Effector memory CD4-positive, alpha-beta T cell (primary cell): Measurements from ENCODE around the gene IGSF3.

Source experiments
- DNase-seq, 3 donors: peaks; one replicate each; pipeline ENCODE4 v3.0.0-alpha.2; 2020
- H3K27ac ChIP-seq: 2 replicates; pipeline ENCODE4 v1.7.0; 2013; ENCODE audit warnings: mild to moderate bottlenecking, low read length, moderate library complexity; ENCODE audit not compliant: insufficient read depth, poor library complexity, severe bottlenecking
- H3K27me3 ChIP-seq: replicated peaks from 2 replicates; pipeline ENCODE4 v1.7.0; 2013; ENCODE audit warnings: mild to moderate bottlenecking, low read length; ENCODE audit not compliant: insufficient read depth, control insufficient read depth, poor library complexity, severe bottlenecking
- H3K36me3 ChIP-seq: 2 replicates; pipeline ENCODE4 v1.7.0; 2013; ENCODE audit warnings: mild to moderate bottlenecking, low read length, moderate library complexity; ENCODE audit not compliant: control insufficient read depth, insufficient read depth
- H3K4me1 ChIP-seq: 2 replicates; pipeline ENCODE4 v1.7.0; 2013; ENCODE audit warnings: low read length, mild to moderate bottlenecking; ENCODE audit not compliant: control insufficient read depth, insufficient read depth, poor library complexity, severe bottlenecking
- H3K4me3 ChIP-seq: 2 replicates; pipeline ENCODE4 v1.7.0; 2013; ENCODE audit warnings: low read length, low read depth, mild to moderate bottlenecking; ENCODE audit not compliant: insufficient read depth, poor library complexity, severe bottlenecking
- H3K9me3 ChIP-seq: 2 replicates; pipeline ENCODE4 v1.7.0; 2013; ENCODE audit warnings: mild to moderate bottlenecking, low read length, moderate library complexity; ENCODE audit not compliant: control insufficient read depth

IGSF3 gene

DNA sequence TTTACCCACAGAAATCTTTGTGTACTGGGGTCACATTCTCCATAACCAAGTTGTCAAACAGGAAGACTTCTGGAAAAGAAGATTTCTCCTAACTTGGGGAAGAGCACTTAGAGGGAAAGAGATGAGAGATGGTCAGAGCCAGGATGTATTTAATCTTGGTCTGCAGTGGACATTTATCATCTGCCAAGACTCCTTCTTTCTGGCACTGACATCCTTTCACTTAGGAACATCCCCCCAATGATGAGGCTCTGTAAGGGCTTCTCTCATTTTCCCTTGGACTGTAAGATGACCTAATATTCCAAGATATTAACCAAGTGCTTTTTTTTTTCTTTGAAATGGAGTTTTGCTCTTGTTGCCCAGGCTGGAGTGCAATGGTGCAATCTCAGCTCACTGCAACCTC is 39.3 kb upstream of the IGSF3 start:
- no peaks in the 10 kb centered on the region for H3K27me3 ChIP-seq
- H3K9me3 ChIP-seq: no peaks in the 10 kb centered on the region
- H3K27ac ChIP-seq: no peak overlapping the region
- no peak for DNase-seq
- H3K36me3 ChIP-seq: no peaks in the 10 kb centered on the region
- H3K4me1 ChIP-seq: no peaks in the 10 kb centered on the region
- no peak overlapping the region for H3K4me3 ChIP-seq

DNA sequence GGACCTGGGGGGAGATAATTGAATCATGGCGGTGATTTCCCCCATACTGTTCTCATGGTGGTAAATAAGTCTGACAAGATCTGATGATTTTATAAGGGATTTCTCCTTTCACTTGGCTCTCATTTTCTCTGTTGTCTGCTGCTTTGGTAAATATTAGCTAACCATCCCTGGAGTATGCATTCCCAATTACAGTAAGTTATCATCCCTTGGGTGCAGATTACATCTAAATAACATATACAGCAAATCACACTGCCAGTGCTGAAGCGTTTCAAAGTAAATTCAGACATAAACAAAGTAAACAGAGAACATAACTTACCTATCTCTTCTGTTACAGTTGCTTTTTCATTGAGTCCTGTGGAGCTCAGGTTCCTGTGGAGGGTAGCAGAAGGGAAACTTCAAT is 38.6 kb upstream of the IGSF3 start:
- Histone ChIP-seq H3K9me3 (no peaks in the 10 kb centered on the region), H3K27me3 (no peaks in the 10 kb centered on the region), H3K4me1 (no peaks in the 10 kb centered on the region), H3K27ac (no peak overlapping the region), H3K4me3 (no peak overlapping the region), H3K36me3 (no peaks in the 10 kb centered on the region)
- no peak for DNase-seq

DNA sequence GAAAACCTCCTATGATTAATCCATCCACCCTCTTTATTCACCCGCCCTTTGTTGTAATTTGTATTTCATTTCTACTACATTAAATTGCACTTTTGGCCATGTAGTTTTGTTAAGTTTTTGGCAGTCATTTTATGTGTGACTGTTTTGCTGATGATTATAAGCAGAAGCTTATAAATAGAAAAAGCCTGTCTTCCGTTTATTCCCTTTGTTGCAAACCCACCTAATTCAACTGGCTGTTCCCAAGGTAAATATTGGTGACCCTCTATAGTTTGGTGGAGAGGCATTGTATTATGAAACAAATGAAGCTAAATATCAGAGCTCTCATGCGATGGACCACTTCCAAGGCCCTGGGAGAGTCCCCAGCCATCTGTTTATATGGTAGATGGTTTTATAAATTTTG is 36.7 kb upstream of the IGSF3 start:
- no peaks in the 10 kb centered on the region for H3K36me3 ChIP-seq
- no peak overlapping the region for H3K4me3 ChIP-seq
- no peaks in the 10 kb centered on the region for H3K4me1 ChIP-seq
- H3K27ac ChIP-seq: no peak overlapping the region
- DNase-seq: no peak
- H3K9me3 ChIP-seq: no peaks in the 10 kb centered on the region
- H3K27me3 ChIP-seq: no peaks in the 10 kb centered on the region

DNA sequence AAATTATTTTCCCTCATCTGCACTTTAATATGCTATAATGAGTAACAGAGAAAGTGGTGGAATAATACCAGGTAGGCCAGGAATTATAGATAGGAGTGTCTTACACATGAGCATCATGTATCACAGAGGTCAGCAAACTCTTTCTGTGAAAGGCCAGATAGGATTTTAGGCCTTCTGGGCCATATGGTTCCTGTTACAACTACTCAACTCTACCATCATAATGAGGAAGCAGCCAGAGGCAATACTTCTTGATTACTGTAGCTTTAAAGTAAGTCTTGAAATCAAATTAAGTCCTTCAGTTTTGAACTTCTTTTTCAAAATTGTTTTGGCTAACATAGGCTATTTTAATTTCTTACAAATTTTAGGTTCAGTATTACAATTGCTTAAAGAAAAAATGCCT is 32.1 kb upstream of the IGSF3 start:
- Histone ChIP-seq H3K4me3 (no peak overlapping the region), H3K36me3 (no peaks in the 10 kb centered on the region), H3K4me1 (no peaks in the 10 kb centered on the region), H3K9me3 (no peaks in the 10 kb centered on the region), H3K27me3 (no peaks in the 10 kb centered on the region), H3K27ac (no peak overlapping the region)
- DNase-seq: no peak

DNA sequence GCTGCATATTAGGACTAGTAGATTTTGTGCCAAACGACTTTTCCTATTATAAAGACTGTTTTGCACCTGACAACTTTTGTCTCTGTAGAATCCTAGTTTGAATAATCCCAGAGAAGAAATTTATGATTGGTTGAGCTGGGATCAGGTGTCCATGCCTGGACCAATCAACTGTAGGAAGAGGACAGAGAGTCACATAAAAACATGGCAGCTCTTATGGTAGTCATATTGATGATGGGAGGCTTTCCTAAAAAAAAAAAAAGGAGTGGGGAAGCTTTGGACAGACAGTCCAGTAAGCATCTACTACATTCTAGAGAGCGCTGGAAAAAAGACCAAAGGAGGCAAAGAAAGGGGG is 30.7 kb upstream of the IGSF3 start:
- Histone ChIP-seq H3K4me1 (no peaks in the 10 kb centered on the region), H3K36me3 (no peaks in the 10 kb centered on the region), H3K27ac (no peak overlapping the region), H3K27me3 (no peaks in the 10 kb centered on the region), H3K4me3 (no peak overlapping the region), H3K9me3 (no peaks in the 10 kb centered on the region)
- no peak for DNase-seq

DNA sequence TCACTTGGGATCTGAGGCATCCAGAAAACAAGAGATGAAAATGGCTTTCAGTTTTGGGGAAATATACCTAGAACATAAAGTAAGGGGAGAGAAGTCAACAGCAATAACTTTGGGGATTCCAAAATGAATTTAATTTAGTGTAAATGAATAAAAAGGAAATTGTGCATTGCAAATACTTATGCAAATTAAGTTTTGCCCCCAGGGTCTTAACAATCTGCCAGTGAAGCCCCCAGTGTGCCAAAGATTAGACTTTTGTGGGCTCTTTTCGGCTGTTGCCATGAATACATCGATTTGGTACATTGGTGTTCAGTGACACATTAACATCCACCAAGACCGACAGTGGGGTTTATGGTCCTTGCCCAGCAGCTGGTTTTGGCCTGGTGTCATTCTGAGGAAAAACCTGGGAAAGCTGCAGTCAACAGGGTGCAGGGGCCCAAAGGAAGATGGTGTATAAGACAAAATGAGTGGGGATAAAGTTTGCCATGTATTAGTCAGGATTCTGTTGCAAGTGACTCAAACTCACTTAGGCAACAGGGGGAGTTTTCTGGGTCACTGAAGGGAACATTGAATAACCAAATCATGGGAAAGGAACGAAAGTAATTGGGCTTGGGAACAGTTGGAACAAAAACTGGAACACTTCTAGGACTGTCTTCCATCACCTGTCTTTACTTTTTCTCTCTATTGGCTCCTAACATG is 30.2 kb upstream of the IGSF3 start:
- H3K4me3 ChIP-seq: no peak overlapping the region

DNA sequence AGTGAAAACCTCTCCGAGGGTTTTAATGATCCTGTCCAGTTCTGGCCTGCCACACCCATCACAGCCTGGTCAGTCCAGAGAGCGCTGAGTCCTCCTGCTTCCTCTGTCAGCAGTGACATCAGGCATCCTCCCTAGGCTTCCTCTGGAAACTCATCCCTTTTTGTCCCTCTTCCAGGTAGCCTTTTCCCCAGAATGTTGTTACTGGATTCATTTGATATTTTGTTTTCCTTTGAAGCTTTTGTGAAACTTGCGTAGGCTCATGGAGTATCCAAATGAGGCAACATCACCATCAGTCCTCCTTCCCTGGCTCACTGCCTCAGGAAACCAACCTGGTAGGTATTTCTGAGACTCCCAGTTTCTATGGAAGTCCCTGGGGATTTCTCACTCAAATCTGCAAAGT is 27.0 kb upstream of the IGSF3 start:
- no peaks in the 10 kb centered on the region for H3K36me3 ChIP-seq
- H3K9me3 ChIP-seq: no peaks in the 10 kb centered on the region
- no peaks in the 10 kb centered on the region for H3K4me1 ChIP-seq
- no peak overlapping the region for H3K4me3 ChIP-seq
- no peaks in the 10 kb centered on the region for H3K27me3 ChIP-seq
- DNase-seq: no peak
- no peak overlapping the region for H3K27ac ChIP-seq

More for the DNA sequence above, 30.2 kb upstream of the IGSF3 start:
- no peaks in the 10 kb centered on the region for H3K36me3 ChIP-seq
- H3K4me1 ChIP-seq: no peaks in the 10 kb centered on the region
- no peaks in the 10 kb centered on the region for H3K9me3 ChIP-seq
- no peak overlapping the region for H3K27ac ChIP-seq
- no peak for DNase-seq
- H3K27me3 ChIP-seq: no peaks in the 10 kb centered on the region

DNA sequence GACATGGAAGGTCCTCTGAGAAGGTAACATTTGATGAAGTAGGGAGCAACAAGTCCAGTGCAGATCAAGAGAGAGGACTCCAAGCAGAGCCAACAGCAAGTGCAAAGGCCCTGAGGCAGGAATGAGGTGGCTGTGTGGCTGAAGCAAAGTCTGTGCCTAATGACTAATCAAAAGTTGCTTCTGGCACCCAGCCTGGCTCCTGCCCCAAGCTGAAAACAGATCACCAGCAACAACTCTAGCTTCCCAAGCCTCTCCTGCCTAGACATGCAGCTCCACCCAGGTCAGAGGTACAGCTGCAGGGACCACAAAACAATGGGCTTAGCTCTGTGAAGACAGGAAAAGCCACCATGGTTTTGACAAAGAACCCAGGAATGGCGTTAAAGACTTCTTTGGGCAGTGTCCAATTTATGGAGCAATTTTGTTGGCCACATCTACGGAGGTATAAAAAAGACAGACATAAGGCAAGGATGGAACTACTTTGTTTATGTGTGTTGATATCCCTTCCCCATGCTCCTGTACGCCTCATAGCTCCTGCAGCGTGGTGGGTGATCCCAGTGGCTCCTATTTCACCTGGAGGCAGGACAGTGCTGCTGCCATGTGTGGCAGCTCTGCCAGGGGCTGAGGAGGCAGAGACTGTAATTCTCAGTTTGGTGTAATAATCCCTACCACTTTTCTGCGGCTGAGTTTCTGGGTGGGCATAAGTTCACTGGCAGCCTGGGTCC is 26.4 kb upstream of the IGSF3 start:
- Histone ChIP-seq H3K4me1 (no peaks in the 10 kb centered on the region), H3K4me3 (no peak overlapping the region)

DNA sequence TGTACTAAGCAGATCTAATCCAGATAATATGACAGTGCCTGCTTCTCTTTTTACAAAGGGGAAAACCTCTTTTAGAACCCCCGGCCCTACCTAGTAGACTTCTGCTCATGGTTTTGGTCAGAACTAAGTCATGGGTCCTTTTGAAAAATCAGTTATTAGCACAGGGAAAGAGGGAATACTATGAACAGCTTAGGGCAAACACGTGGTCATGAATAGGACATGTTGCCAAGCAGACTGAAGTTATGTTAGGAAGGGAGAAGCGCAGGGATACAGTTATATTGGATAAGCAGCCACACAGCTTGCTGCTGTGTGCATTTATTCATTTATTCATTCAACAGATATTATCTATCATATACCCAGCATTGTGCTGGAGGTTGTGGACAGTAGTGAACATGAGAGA is 25.3 kb upstream of the IGSF3 start:
- Histone ChIP-seq H3K4me3 (no peak overlapping the region), H3K27me3 (no peaks in the 10 kb centered on the region), H3K27ac (no peak overlapping the region), H3K4me1 (no peaks in the 10 kb centered on the region), H3K36me3 (no peaks in the 10 kb centered on the region), H3K9me3 (no peaks in the 10 kb centered on the region)
- no peak for DNase-seq

More for the DNA sequence above, 26.4 kb upstream of the IGSF3 start:
- Histone ChIP-seq H3K9me3 (no peaks in the 10 kb centered on the region), H3K36me3 (no peaks in the 10 kb centered on the region), H3K27me3 (no peaks in the 10 kb centered on the region), H3K27ac (no peak overlapping the region)
- no peak for DNase-seq

DNA sequence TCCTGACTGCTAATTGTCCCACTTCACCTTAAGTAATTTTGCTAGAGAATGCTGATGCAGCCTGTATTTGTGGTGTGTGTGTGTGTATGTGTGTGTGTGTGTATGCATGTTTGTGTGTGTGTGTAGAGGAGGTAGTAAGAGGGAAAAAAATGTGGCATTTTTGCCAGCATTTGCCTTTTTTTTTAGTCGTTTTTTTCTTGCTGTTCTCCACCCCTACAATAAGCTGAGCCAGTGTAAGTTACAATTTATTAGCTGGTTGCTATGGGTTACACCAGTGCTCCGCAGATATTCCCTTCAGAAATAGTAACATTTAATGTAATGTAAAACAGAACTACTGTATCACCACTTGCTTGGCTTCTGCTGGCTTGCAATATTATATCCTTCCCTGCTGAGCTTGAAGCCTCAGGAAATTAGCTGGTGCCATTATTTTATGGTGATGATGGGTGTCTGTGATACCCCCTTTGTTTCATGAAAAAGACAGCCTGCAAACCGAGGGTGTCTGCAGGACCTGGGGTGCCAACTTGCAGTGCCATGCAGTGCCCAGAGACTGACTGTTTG is 23.4 kb upstream of the IGSF3 start:
- no peak overlapping the region for H3K27ac ChIP-seq
- H3K4me1 ChIP-seq: no peaks in the 10 kb centered on the region
- no peak for DNase-seq
- no peak overlapping the region for H3K4me3 ChIP-seq
- H3K9me3 ChIP-seq: no peaks in the 10 kb centered on the region
- no peaks in the 10 kb centered on the region for H3K27me3 ChIP-seq
- no peaks in the 10 kb centered on the region for H3K36me3 ChIP-seq
